GM13976 (cell line): Measurements from ENCODE around the gene PIP5K1B.
A peak's percentile ranks its signal among the peaks of the same experiment; 100 is the strongest.

Experiments used
- DNase-seq: peaks from one replicate; pipeline ENCODE4 v3.0.0; 2012; ENCODE audit warnings: low spot score
- CTCF ChIP-seq: IDR thresholded peaks from 2 replicates; pipeline ENCODE4 v1.5.1; 2012; ENCODE audit warnings: borderline replicate concordance, mild to moderate bottlenecking; ENCODE audit not compliant: insufficient read depth; ENCODE audit errors: extremely low read depth, missing control alignments, control extremely low read depth
- in situ Hi-C: fragments of 300-500 bp; cut with MboI; formaldehyde crosslinking; loops from one replicate; pipeline ENCODE4 v1.12.0; 2022; ENCODE audit warnings: low sequenced_read_pairs, mixed read lengths, inconsistent platforms; ENCODE audit not compliant: unreplicated experiment

The PIP5K1B gene

GRCh38 chr9:68963416-68963815 is 258.4 kb downstream of the PIP5K1B start:
- TF ChIP-seq CTCF = no peak
- in situ Hi-C loops = no loop called here
- no peak for DNase-seq

- DNase-seq = no peak
- in situ Hi-C loops = no loop called here
- no peak for TF ChIP-seq CTCF
These were observed 259.1 kb downstream of the PIP5K1B start for GRCh38 chr9:68964102-68964541.

GRCh38 chr9:68964765-68965164 is 259.7 kb downstream of the PIP5K1B start:
- in situ Hi-C loops = no loop called here
- DNase-seq = no peak
- TF ChIP-seq CTCF = no peak

- no peak for TF ChIP-seq CTCF
- DNase-seq = peak; percentile 60
- in situ Hi-C loops = no loop called here
These were observed 261.5 kb downstream of the PIP5K1B start for GRCh38 chr9:68966496-68966944.

GRCh38 chr9:68967800-68968199 is 262.8 kb downstream of the PIP5K1B start:
- DNase-seq = no peak
- no peak for TF ChIP-seq CTCF
- in situ Hi-C loops = no loop called here

- in situ Hi-C loops = no loop called here
- no peak for TF ChIP-seq CTCF
- no peak for DNase-seq
These were observed 264.5 kb downstream of the PIP5K1B start for GRCh38 chr9:68969538-68969937.

- no peak for DNase-seq
- in situ Hi-C loops = no loop called here
- no peak for TF ChIP-seq CTCF
These were observed 265.1 kb downstream of the PIP5K1B start for GRCh38 chr9:68970151-68970550.
